Endothelial cell of umbilical vein (primary cell): Measurements from ENCODE around the gene RALGPS1. TPM values are rescaled to one million over a fixed set of nuclear protein-coding genes. Genes with fewer than 3 reads are reported as not detected.

Source experiments
- BruUV-seq: library from RNA; stranded (reverse); fragments of 400-500 nt; replicated peaks from 2 replicates; lab custom pipeline; 2021; lab: Mats Ljungman, UMichigan
- CTCF ChIA-PET: fragments of 300-600, 350-600 bp; sonication (Branson Sonifier 250); formaldehyde crosslinking; loops from one replicate; lab custom pipeline; 2021; ENCODE audit warnings: antibody characterized with exemption, inconsistent platforms; lab: Charles Lee
- POLR2A ChIA-PET: fragments of 300-600, 350-600 bp; sonication (Branson Sonifier 250); formaldehyde crosslinking; loops from one replicate; lab custom pipeline; 2021; ENCODE audit warnings: antibody characterized with exemption, inconsistent platforms; lab: Charles Lee
- DNase-seq: peaks from one replicate; pipeline ENCODE4 v3.0.0-alpha.2; 2011; ENCODE audit warnings: low read depth, low spot score
- FAIRE-seq: peaks from 2 replicates; lab custom pipeline; 2011; peaks lifted over from hg19 to GRCh38; lab: Jason Lieb, UNC
- H2AFZ ChIP-seq: 2 replicates; pipeline ENCODE4 v1.6.0; 2012; ENCODE audit warnings: low read depth, low read length, control low read depth, inconsistent platforms
- H3K27ac ChIP-seq: 2 replicates; pipeline ENCODE4 v1.5.1; 2011; ENCODE audit warnings: low read depth, mild to moderate bottlenecking, control low read depth, low read length, moderate library complexity; ENCODE audit not compliant: insufficient read depth
- H3K27me3 ChIP-seq, 2 experiments: 2 replicates each; pipeline versions ENCODE4 v1.6.0 to v1.6.1; 2011; ENCODE audit warnings: low read length in 2 of 2, mixed read lengths in 1 of 2; ENCODE audit not compliant: control insufficient read depth in 2 of 2, insufficient read depth in 2 of 2
- H3K36me3 ChIP-seq, 2 experiments: 2 replicates in 1 of 2; 3 replicates in 1 of 2; pipeline ENCODE4 v1.5.1; 2011; ENCODE audit warnings: low read length in 2 of 2, mild to moderate bottlenecking in 1 of 2, moderate library complexity in 1 of 2; ENCODE audit not compliant: control insufficient read depth in 2 of 2, insufficient read depth in 2 of 2; ENCODE audit errors: extremely low read depth in 1 of 2
- H3K4me1 ChIP-seq: 3 replicates; pipeline ENCODE4 v1.5.1; 2011; ENCODE audit warnings: mild to moderate bottlenecking, low read length; ENCODE audit not compliant: control insufficient read depth, insufficient read depth; ENCODE audit errors: extremely low read depth
- H3K4me2 ChIP-seq: 2 replicates; pipeline ENCODE4 v1.6.1; 2011; ENCODE audit warnings: low read length, control low read depth, mixed read lengths; ENCODE audit not compliant: insufficient read depth
- H3K4me3 ChIP-seq, 3 experiments: fragments of 200-600 bp in 1 of 3; sonication (generic), shearing (Covaris generic) in 1 of 3; replicated peaks in 1 of 3; 2 replicates each; pipeline ENCODE4 v1.5.1; 2011 to 2016; ENCODE audit warnings: control low read depth in 3 of 3, low read length in 3 of 3, mild to moderate bottlenecking in 2 of 3, inconsistent platforms in 1 of 3, low read depth in 1 of 3, moderate library complexity in 1 of 3; ENCODE audit not compliant: insufficient read depth in 1 of 3
- H3K79me2 ChIP-seq: 2 replicates; pipeline ENCODE4 v1.6.0; 2012; ENCODE audit warnings: low read length, inconsistent platforms; ENCODE audit not compliant: control insufficient read depth, insufficient read depth
- H3K9ac ChIP-seq: replicated peaks from 2 replicates; pipeline ENCODE3; 2011; ENCODE audit warnings: low read length, control low read depth; ENCODE audit not compliant: insufficient read depth; ENCODE audit errors: extremely low read depth
- H3K9me1 ChIP-seq: replicated peaks from 3 replicates; pipeline ENCODE4 v1.6.0; 2011; ENCODE audit warnings: mild to moderate bottlenecking, low read length; ENCODE audit not compliant: control insufficient read depth, insufficient read depth; ENCODE audit errors: extremely low read depth
- H3K9me3 ChIP-seq: replicated peaks from 2 replicates; pipeline ENCODE4 v1.5.1; 2012; ENCODE audit warnings: low read length, inconsistent platforms; ENCODE audit not compliant: control insufficient read depth, insufficient read depth
- H4K20me1 ChIP-seq: replicated peaks from 2 replicates; pipeline ENCODE3; 2011; ENCODE audit warnings: mild to moderate bottlenecking, low read length; ENCODE audit not compliant: control insufficient read depth, insufficient read depth; ENCODE audit errors: extremely low read depth
- CTCF ChIP-seq, 2 donors: IDR thresholded peaks; 1 replicate in 1 of 2; 2 replicates in 1 of 2; pipeline ENCODE4 v1.5.1; 2011; ENCODE audit warnings: low read length in 2 of 2, mild to moderate bottlenecking in 2 of 2, moderate library complexity in 2 of 2, control low read depth in 1 of 2, inconsistent platforms in 1 of 2, low read depth in 1 of 2; ENCODE audit not compliant: insufficient read depth in 1 of 2; ENCODE audit errors: extremely low read depth in 1 of 2
- EZH2 ChIP-seq: IDR thresholded peaks from 2 replicates; pipeline ENCODE4 v1.6.1; 2012; ENCODE audit warnings: borderline replicate concordance, low read depth, mild to moderate bottlenecking, moderate library complexity, low read length, inconsistent platforms; ENCODE audit not compliant: severe bottlenecking
- FOS ChIP-seq: IDR thresholded peaks from 2 replicates; pipeline ENCODE4 v1.6.1; 2011; ENCODE audit warnings: mild to moderate bottlenecking, low read length, moderate library complexity, borderline replicate concordance; ENCODE audit not compliant: insufficient read depth
- GATA2 ChIP-seq: IDR thresholded peaks from 2 replicates; pipeline ENCODE4 v1.7.0; 2011; ENCODE audit warnings: low read depth, mild to moderate bottlenecking, moderate library complexity, mixed read lengths, low read length; ENCODE audit not compliant: insufficient read length, insufficient read depth
- JUN ChIP-seq: IDR thresholded peaks from 2 replicates; pipeline ENCODE4 v1.6.1; 2011; ENCODE audit warnings: borderline replicate concordance, low read depth; ENCODE audit not compliant: insufficient read length, insufficient read depth
- MAX ChIP-seq: IDR thresholded peaks from 2 replicates; pipeline ENCODE4 v1.6.1; 2011; ENCODE audit not compliant: insufficient read depth, insufficient read length
- MYC ChIP-seq: IDR thresholded peaks from one replicate; pipeline ENCODE4 v1.6.1; 2011; ENCODE audit warnings: mild to moderate bottlenecking, low read depth, low read length
- POLR2A ChIP-seq: IDR thresholded peaks from 2 replicates; pipeline ENCODE4 v1.6.1; 2012; ENCODE audit warnings: low read depth, mild to moderate bottlenecking, control low read depth, low read length
- POLR2AphosphoS5 ChIP-seq: IDR thresholded peaks from 2 replicates; pipeline ENCODE4 v1.6.1; 2012; ENCODE audit warnings: low read depth, mild to moderate bottlenecking, control low read depth, low read length, moderate library complexity; ENCODE audit not compliant: insufficient read depth
- dilution Hi-C: fragments of 300-500 bp; cut with MboI; formaldehyde crosslinking; loops from one replicate; pipeline ENCODE4 v1.15.0; 2019; ENCODE audit warnings: low sequenced_read_pairs; ENCODE audit not compliant: extremely low pct_ligation_motif_present
- intact Hi-C: fragments of 100-400 bp; cut with micrococcal nuclease; formaldehyde crosslinking; loops from one replicate; pipeline ENCODE4 v1.10.0; 2022
- polyA plus RNA-seq, 4 experiments: library from polyadenylated mRNA; depleted of rRNA in 3 of 4; stranded (reverse) in 3 of 4; unstranded in 1 of 4; fragments of >200 nt; gene quantifications; 2 replicates each; pipeline versions ENCODE4 v1.2.1 to v1.2.3, GENCODE V29; 2011 to 2012; ENCODE audit warnings: missing spikeins in 1 of 4
- total RNA-seq: library from RNA; stranded (reverse); gene quantifications from 2 replicates; pipeline ENCODE4 v1.2.3, GENCODE V29; 2021

The RALGPS1 gene
- total and polyA plus RNA-seq, 2 donors (not counting 3 experiments of a cell fraction or from before 2014, with no cell fraction given), result 3.8 to 5.5 TPM

GRCh38 chr9:127032256-127032655, 117.7 kb downstream of the RALGPS1 start:
- CTCF ChIA-PET, result no interaction called here
- Histone ChIP-seq H3K36me3 (no peaks in the 10 kb centered on the region), H3K9me3 (no peaks in the 10 kb centered on the region), H3K27me3 (no peaks in the 10 kb centered on the region), H3K9ac (no peak overlapping the region), H4K20me1 (no peaks in the 10 kb centered on the region), H3K27ac (no peak overlapping the region), H3K79me2 (no peaks in the 10 kb centered on the region), H2AFZ (no peak overlapping the region), H3K4me1 (no peaks in the 10 kb centered on the region), H3K4me2 (no peak overlapping the region), H3K4me3 (no peak overlapping the region), H3K9me1 (no peaks in the 10 kb centered on the region)
- FAIRE-seq (no peak), DNase-seq (no peak)
- dilution Hi-C loops, result no loop called here
- POLR2A ChIA-PET, result no interaction called here
- BruUV-seq, result no TSS peak
- TF ChIP-seq EZH2 (no peak), FOS (no peak), CTCF (IDR thresholded peaks at IDR 0.05; ENCODE audit: extremely low read depth in 1 of 2, insufficient read depth in 1 of 2, low read depth in 1 of 2, low read length in 2 of 2) (no peak), POLR2A (no peak), POLR2AphosphoS5 (no peak), MAX (no peak), GATA2 (no peak), MYC (no peak), JUN (no peak)
- intact Hi-C loops, result no loop called here
